Measurements from ENCODE around the gene LRRN2. TPM values are rescaled to one million over a fixed set of nuclear protein-coding genes. Genes with fewer than 3 reads are reported as not detected.

LRRN2 gene
- total and polyA plus RNA-seq, 9 of the 15 experiments (the other 6 are each of a cell fraction or from before 2014, with no cell fraction given) = 0.05 TPM; not detected in 8

GRCh38 chr1:204702552-204703267 lies 17.2 kb upstream of the LRRN2 start:
- ATAC-seq = no peak
- Histone ChIP-seq H4K20me1 (replicated peaks; ENCODE audit: control insufficient read depth, insufficient read depth, low read length) (no peaks in the 10 kb centered on the region), H3K9me3 (replicated peaks; ENCODE audit: control insufficient read depth, insufficient read depth, low read depth, low read length) (no peaks in the 10 kb centered on the region), H3K4me3 (no peak overlapping the region), H3K4me1 (replicated peaks in 1 of 2; ENCODE audit: control insufficient read depth in 2 of 2, insufficient read depth in 2 of 2, low read length in 2 of 2) (peaks cover 23 to 49% of the 10 kb centered on the region in 2 experiments), H3K9me1 (ENCODE audit: control insufficient read depth, insufficient read depth, low read length) (no peaks in the 10 kb centered on the region), H3K27me3 (ENCODE audit: control insufficient read depth in 2 of 2, insufficient read depth in 2 of 2, low read length in 2 of 2) (no peaks in the 10 kb centered on the region), H2AFZ (ENCODE audit: low read depth, low read length) (peak overlapping the region; percentile 10; the same call in 1 of the 2 replicates), H3K4me2 (ENCODE audit: insufficient read depth, low read length) (no peak overlapping the region), H3K79me2 (ENCODE audit: control insufficient read depth, insufficient read depth, low read length) (no peaks in the 10 kb centered on the region), H3K9ac (ENCODE audit: insufficient read depth in 1 of 2, low read depth in 2 of 2, low read length in 2 of 2) (peak overlapping the region in 1 of 2 experiments; percentile 13; a peak in 1 of 4 replicates), H3K27ac (ENCODE audit: extremely low read depth, low read depth, low read length) (no peak overlapping the region; the same call in 2 of the 3 replicates), H3K36me3 (ENCODE audit: control insufficient read depth, insufficient read depth, low read length) (no peaks in the 10 kb centered on the region)
- BruUV-seq (replicated peaks) = no TSS peak
- in situ Hi-C loops (cut with MboI) (no loop called here), intact Hi-C loops (cut with micrococcal nuclease) (no loop called here)
- CTCF ChIA-PET (ENCODE audit: low intra/inter-chr PET ratio) = no interaction called here
- DNase-seq (ENCODE audit: extremely low read depth in 1 of 4, low spot score in 3 of 4) = no peak
- TF ChIP-seq ATF3 (IDR thresholded peaks at IDR 0.05) (0 out of 2 replicates have a peak, but pooled peaks have one; percentile 38), ATF3 (CRISPR knock-in tag; conservative IDR thresholded peaks at IDR 0.05) (no peak), PRDM10 (IDR thresholded peaks at IDR 0.05; ENCODE audit: partially characterized antibody) (peak; percentile 75), GATA2 (CRISPR knock-in tag; IDR thresholded peaks at IDR 0.05) (no peak), DMBX1 (CRISPR knock-in tag; IDR thresholded peaks at IDR 0.05; ENCODE audit: borderline replicate concordance) (no peak), ZNF695 (CRISPR knock-in tag; IDR thresholded peaks at IDR 0.05) (no peak), ZFP91 (CRISPR knock-in tag; IDR thresholded peaks at IDR 0.05) (no peak), ZNF398 (CRISPR knock-in tag; IDR thresholded peaks at IDR 0.05) (no peak), CBX5 (IDR thresholded peaks at IDR 0.05; ENCODE audit: borderline replicate concordance, low read depth) (no peak)
- FAIRE-seq = no peak
- 57% methylated on average over 8 of the region's 8 CpGs for WGBS (ENCODE audit: insufficient coverage, low coverage, missing lambda C conversion rate)
- POLR2A ChIA-PET = interaction anchor here (0.8 to 1.3 kb wide), 4 partner anchors 10 to 187 kb away, joined by 3 to 7 read pairs (median 3); no protein-coding TSS in a partner anchor

All from K562 (cell line).